HepG2 (cell line): ENCODE measurements around the gene OBSL1. TPM values are rescaled to one million over a fixed set of nuclear protein-coding genes. Genes with fewer than 3 reads are reported as not detected.

Experiments
- ARID4A ChIP-seq: sonication (generic); formaldehyde crosslinking; IDR thresholded peaks from 2 replicates; pipeline ENCODE4 v1.5.0; 2020; ENCODE audit warnings: mild to moderate bottlenecking, missing genetic modification reagents, borderline replicate concordance
- EP300 ChIP-seq, 3 experiments: sonication (generic) in 1 of 3; formaldehyde crosslinking in 1 of 3; IDR thresholded peaks; 2 replicates each; pipeline versions ENCODE4 v1.5.1 to v1.6.1; 2011 to 2020; ENCODE audit warnings: low read depth in 2 of 3, low read length in 2 of 3, borderline replicate concordance in 1 of 3, improper control_type of control experiment in 1 of 3, mild to moderate bottlenecking in 1 of 3, missing genetic modification reagents in 1 of 3, moderate library complexity in 1 of 3
- HMGXB3 ChIP-seq: sonication (generic); formaldehyde crosslinking; IDR thresholded peaks from 2 replicates; pipeline ENCODE4 v1.4.0; 2020; ENCODE audit warnings: missing genetic modification reagents, borderline replicate concordance
- MLXIP ChIP-seq: sonication (generic); formaldehyde crosslinking; IDR thresholded peaks from 2 replicates; pipeline ENCODE4 v1.9.0; 2021; ENCODE audit warnings: missing genetic modification reagents, borderline replicate concordance
- PAWR ChIP-seq: sonication (generic); formaldehyde crosslinking; IDR thresholded peaks from 2 replicates; pipeline ENCODE4 v1.4.0; 2020; ENCODE audit warnings: missing genetic modification reagents, mild to moderate bottlenecking, borderline replicate concordance
- TBX3 ChIP-seq: fragments of 450-650 bp; IDR thresholded peaks from 2 replicates; pipeline ENCODE4 v1.6.1; 2017; ENCODE audit warnings: antibody characterized with exemption, mild to moderate bottlenecking, inconsistent platforms, borderline replicate concordance
- ZGPAT ChIP-seq: IDR thresholded peaks from 2 replicates; pipeline ENCODE4 v1.6.1; 2016; ENCODE audit warnings: mild to moderate bottlenecking
- ZNF136 ChIP-seq: sonication (generic); formaldehyde crosslinking; IDR thresholded peaks from 2 replicates; pipeline ENCODE4 v1.8.1; 2022; ENCODE audit warnings: low read depth, mild to moderate bottlenecking, moderate library complexity, missing genetic modification reagents
- ZNF562 ChIP-seq: sonication (generic); formaldehyde crosslinking; IDR thresholded peaks from 2 replicates; pipeline ENCODE4 v1.8.0; 2022; ENCODE audit warnings: missing genetic modification reagents, borderline replicate concordance
- ZNF850 ChIP-seq: sonication (generic); formaldehyde crosslinking; conservative IDR thresholded peaks from 2 replicates; pipeline ENCODE4 v1.9.0; 2021; ENCODE audit warnings: mild to moderate bottlenecking, missing genetic modification reagents
- polyA plus RNA-seq, 8 experiments: library from polyadenylated mRNA; depleted of rRNA in 3 of 8; stranded (reverse) in 7 of 8; unstranded in 1 of 8; fragments of >200 nt; fragmentation: Illumina TruSeq in 4 of 8; extraction: Trizol in 4 of 8; gene quantifications; 2 replicates each; pipeline versions ENCODE4 v1.2.1 to v1.2.3, GENCODE V29; 2011 to 2016; ENCODE audit warnings: low read depth in 4 of 8, missing spikeins in 1 of 8, mixed read lengths in 1 of 8; ENCODE audit not compliant: insufficient read depth in 1 of 8
- total RNA-seq, 5 experiments: library from RNA; depleted of rRNA; stranded (reverse); fragments of >200 nt; fragmentation: Illumina TruSeq; extraction: Trizol; gene quantifications; 2 replicates each; pipeline ENCODE4 v1.2.3, GENCODE V29; 2016; ENCODE audit warnings: low read depth in 1 of 5
- TF ChIP-seq, protein P1 (sequence below): sonication (generic); formaldehyde crosslinking; IDR thresholded peaks from 2 replicates; pipeline ENCODE4 v1.8.1; 2023; ENCODE audit warnings: mild to moderate bottlenecking, moderate library complexity, missing genetic modification reagents

OBSL1 gene
- total and polyA plus RNA-seq, 2 of the 13 experiments (the other 11 are each of a cell fraction or from before 2014, with no cell fraction given), result 86.7 to 218 TPM

- no peak for TF ChIP-seq EP300 (IDR thresholded peaks at IDR 0.05; ENCODE audit: low read depth in 2 of 2, low read length in 2 of 2)
- no peak for TF ChIP-seq EP300 (CRISPR knock-in tag; IDR thresholded peaks at IDR 0.05; ENCODE audit: borderline replicate concordance)
- no peak for TF ChIP-seq ZNF562 (CRISPR knock-in tag)
- no peak for TF ChIP-seq TBX3
- peak; percentile 79; the same call in 1 of the 2 replicates for TF ChIP-seq ZGPAT (CRISPR knock-in tag)
- TF ChIP-seq ZNF850, result no peak
- TF ChIP-seq PAWR (CRISPR knock-in tag), result no peak
- TF ChIP-seq, protein P1, sequence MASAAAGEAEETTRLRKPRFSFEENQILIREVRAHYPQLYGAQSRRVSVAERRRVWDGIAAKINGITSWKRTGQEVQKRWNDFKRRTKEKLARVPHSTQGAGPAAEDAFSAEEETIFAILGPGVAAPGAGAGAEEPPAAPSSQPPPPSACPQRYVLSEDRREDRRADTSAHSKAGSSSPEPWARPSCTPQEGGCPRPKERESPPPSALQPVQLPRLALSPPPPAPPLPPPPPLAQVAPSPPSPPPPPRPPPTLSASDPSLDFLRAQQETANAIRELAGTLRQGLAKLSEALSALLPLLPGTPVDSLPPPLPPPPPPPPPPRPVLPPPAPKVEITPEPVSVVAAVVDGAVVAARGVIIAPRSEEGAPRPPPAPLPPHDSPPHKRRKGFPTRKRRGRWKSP (CRISPR knock-in tag), result 0 out of 2 replicates have a peak, but pooled peaks have one; percentile 67
- no peak for TF ChIP-seq HMGXB3 (CRISPR knock-in tag)
- no peak for TF ChIP-seq ZNF136 (CRISPR knock-in tag)
- TF ChIP-seq ARID4A (CRISPR knock-in tag), result peak; percentile 87
- TF ChIP-seq MLXIP (CRISPR knock-in tag), result no peak
Measured at GRCh38 chr2:219552382-219553167, 18.8 kb downstream of the OBSL1 start (continued).
